GM12892 (cell line): ENCODE results near the gene LRP3.

Source experiments
- DNase-seq: peaks from one replicate; pipeline ENCODE4 v3.0.0; 2011; ENCODE audit not compliant: insufficient read length
- FAIRE-seq: peaks from 2 replicates; lab custom pipeline; 2011; peaks lifted over from hg19 to GRCh38; lab: Jason Lieb, UNC
- POLR2A ChIP-seq: IDR thresholded peaks from 2 replicates; pipeline ENCODE4 v1.6.1; 2011; ENCODE audit warnings: low read depth, low read length, control low read depth
- POLR2AphosphoS5 ChIP-seq: IDR thresholded peaks from 2 replicates; pipeline ENCODE4 v1.6.1; 2011; ENCODE audit warnings: low read depth, low read length, control low read depth
- TAF1 ChIP-seq: IDR thresholded peaks from 2 replicates; pipeline ENCODE4 v1.6.1; 2011; ENCODE audit warnings: low read depth, mild to moderate bottlenecking, control low read depth, low read length, borderline replicate concordance

The LRP3 gene

DNA sequence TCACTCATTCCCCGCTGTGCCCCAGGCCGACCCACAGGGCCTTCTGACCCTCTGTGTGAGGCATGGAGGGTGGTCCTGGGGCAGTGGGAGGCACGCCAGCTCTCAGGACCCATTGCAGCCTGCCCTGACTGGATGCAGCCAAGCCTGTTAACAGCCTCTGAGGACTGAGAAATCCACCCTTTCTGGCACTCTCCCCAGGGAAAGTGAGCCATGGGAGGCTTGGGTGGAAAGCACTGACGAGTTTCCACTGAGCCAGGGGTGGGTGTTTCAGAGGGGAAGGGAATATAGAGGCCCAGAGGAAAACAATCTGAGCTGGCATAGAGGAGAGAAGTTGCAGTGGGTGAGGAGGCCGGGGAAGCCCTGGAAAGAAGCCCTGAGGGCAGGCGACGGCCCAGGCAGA, 62.1 kb downstream of the LRP3 start:
- TF ChIP-seq POLR2AphosphoS5: no peak
- TF ChIP-seq POLR2A: no peak
- TF ChIP-seq TAF1: no peak
- no peak for FAIRE-seq
- no peak for DNase-seq

DNA sequence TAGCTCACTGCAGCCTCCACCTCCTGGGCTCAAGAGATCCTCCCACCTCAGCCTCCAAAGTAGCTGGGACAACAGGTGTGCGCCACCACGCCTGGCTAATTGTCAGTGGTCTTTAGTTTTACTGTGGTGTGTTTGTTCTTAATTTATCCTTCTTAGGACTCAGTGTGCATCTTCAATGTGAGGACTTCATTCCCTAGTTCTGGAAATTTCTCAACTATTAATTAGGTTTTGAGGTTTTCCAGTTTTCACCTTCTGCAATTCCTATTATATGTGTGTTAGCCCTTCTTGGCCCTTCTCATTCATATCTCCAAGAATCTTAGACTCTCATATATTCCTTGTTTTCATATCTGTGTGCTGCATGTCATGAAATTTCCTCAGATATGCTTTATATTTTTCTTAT, 63.7 kb downstream of the LRP3 start:
- no peak for DNase-seq
- no peak for TF ChIP-seq TAF1
- FAIRE-seq: no peak
